Body of pancreas (tissue), 4 donors: ENCODE results near the gene MYLK.

Source experiments
- POLR2A ChIP-seq, 3 donors: fragments of 450-650 bp; IDR thresholded peaks; one replicate each; pipeline ENCODE4 v1.6.1; 2016; ENCODE audit warnings: antibody characterized with exemption in 3 of 3, mild to moderate bottlenecking in 2 of 3
- TF ChIP-seq, protein P1 (sequence below), 7 experiments: fragments of 450-650 bp in 4 of 7; fragments of 200-600 bp in 3 of 7; sonication (generic) in 3 of 7; IDR thresholded peaks; one replicate each; pipeline ENCODE4 v1.5.1; 2016 to 2019; ENCODE audit warnings: antibody characterized with exemption in 7 of 7

DNA sequence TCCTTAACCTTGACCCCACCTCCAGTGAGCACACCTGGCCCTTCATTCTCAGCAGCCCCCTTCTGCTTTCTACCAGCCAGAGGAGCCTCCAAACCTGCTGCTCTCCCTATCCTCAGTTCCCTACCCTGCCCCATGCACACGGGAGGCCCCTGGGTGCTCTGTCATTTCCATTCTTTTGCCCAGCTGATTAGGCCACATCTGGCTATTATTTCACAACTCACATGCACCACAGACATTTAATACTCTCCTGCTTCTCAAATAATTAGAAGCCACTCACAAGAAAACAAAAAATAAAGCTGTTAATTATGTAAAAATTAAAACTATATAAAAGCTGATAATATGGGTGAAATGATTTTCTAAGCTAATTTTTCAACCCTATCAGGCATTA, 50.7 kb downstream of the MYLK start:
- TF ChIP-seq, protein P1, sequence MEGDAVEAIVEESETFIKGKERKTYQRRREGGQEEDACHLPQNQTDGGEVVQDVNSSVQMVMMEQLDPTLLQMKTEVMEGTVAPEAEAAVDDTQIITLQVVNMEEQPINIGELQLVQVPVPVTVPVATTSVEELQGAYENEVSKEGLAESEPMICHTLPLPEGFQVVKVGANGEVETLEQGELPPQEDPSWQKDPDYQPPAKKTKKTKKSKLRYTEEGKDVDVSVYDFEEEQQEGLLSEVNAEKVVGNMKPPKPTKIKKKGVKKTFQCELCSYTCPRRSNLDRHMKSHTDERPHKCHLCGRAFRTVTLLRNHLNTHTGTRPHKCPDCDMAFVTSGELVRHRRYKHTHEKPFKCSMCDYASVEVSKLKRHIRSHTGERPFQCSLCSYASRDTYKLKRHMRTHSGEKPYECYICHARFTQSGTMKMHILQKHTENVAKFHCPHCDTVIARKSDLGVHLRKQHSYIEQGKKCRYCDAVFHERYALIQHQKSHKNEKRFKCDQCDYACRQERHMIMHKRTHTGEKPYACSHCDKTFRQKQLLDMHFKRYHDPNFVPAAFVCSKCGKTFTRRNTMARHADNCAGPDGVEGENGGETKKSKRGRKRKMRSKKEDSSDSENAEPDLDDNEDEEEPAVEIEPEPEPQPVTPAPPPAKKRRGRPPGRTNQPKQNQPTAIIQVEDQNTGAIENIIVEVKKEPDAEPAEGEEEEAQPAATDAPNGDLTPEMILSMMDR (IDR thresholded peaks at IDR 0.05), result no peak
- no peak for TF ChIP-seq POLR2A (IDR thresholded peaks at IDR 0.05)
